Bronchus fibroblast of lung (primary cell): ENCODE data around the gene PCDHGB1. TPM values are rescaled to one million over a fixed set of nuclear protein-coding genes. Genes with fewer than 3 reads are reported as not detected.

Experiments
- total RNA-seq: library from RNA; depleted of rRNA; stranded (reverse); fragments of >200 nt; gene quantifications from 2 replicates; pipeline ENCODE4 v1.2.3, GENCODE V29; 2015

PCDHGB1 gene
- total RNA-seq, 1 donor from 2014 or later: 0.30 TPM

DNA sequence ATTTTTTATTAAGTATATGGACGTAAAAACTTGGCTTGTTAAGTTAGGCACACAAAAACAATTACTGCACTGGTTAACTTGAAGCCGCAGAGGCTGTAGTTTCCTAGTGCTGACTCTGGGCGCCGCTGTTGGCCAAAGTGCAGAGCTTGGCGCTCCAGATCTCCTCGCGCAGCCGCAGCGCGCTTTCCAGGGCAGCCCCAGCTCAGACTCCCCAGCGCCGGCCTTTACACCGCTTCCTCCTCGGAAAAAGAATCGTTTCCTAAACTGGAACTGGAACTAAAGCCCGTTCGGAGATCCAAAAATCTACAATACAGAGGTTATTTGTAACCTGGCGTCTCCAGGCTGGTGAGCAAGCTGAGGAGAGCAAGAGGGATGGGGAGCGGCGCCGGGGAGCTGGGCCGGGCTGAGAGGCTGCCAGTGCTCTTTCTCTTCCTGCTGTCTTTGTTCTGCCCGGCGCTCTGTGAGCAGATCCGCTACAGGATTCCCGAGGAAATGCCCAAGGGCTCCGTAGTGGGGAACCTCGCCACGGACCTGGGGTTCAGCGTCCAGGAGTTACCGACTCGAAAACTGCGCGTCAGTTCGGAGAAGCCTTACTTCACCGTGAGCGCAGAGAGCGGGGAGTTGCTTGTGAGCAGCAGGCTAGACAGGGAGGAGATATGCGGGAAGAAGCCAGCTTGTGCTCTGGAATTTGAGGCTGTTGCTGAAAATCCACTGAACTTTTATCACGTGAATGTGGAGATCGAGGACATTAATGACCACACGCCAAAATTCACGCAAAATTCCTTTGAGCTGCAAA, 48.1 kb downstream of the PCDHGB1 start, which contains the start of gene PCDHGB5:
Gene PCDHGB5, plus strand, starts transcription at position 192 of the 796 bp plus-strand sequence. Its CDS starts 181 bp downstream, at position 373.

Other genes starting within 250 kb of the PCDHGB1 start
- gene PCDHB3, start 249.6 kb upstream of the PCDHGB1 start, total RNA-seq: 0.15 and 0.17 TPM in 2 replicates
- gene PCDHB4, start 228.3 kb upstream of the PCDHGB1 start, total RNA-seq: not detected in 2 replicates
- 0.84 and 0.89 TPM in 2 replicates for gene PCDHB5, start 214.9 kb upstream of the PCDHGB1 start, total RNA-seq
- not detected in 2 replicates for gene PCDHB6, start 200.0 kb upstream of the PCDHGB1 start, total RNA-seq
- gene PCDHB7, start 177.5 kb upstream of the PCDHGB1 start, total RNA-seq: 0.15 and 0.17 TPM in 2 replicates
- not detected in 2 replicates for gene PCDHB8, start 172.3 kb upstream of the PCDHGB1 start, total RNA-seq
- gene PCDHB16, start 167.7 kb upstream of the PCDHGB1 start, total RNA-seq: under 0.01 TPM in 1 of 2 replicates, not detected in the other
- gene PCDHB9, start 162.9 kb upstream of the PCDHGB1 start, total RNA-seq: not detected in 2 replicates
- gene PCDHB10, start 157.7 kb upstream of the PCDHGB1 start, total RNA-seq: under 0.01 and 0.15 TPM in 2 replicates
- under 0.01 TPM in 2 replicates for gene PCDHB11, start 150.5 kb upstream of the PCDHGB1 start, total RNA-seq
- gene PCDHB12, start 141.4 kb upstream of the PCDHGB1 start, total RNA-seq: not detected in 2 replicates
- gene PCDHB13, start 136.2 kb upstream of the PCDHGB1 start, total RNA-seq: under 0.01 TPM in 2 replicates
- gene PCDHB14, start 126.8 kb upstream of the PCDHGB1 start, total RNA-seq: under 0.01 TPM in 1 of 2 replicates, not detected in the other
- gene PCDHB15, start 104.7 kb upstream of the PCDHGB1 start, total RNA-seq: 0.15 and 0.17 TPM in 2 replicates
- gene SLC25A2, start 46.0 kb upstream of the PCDHGB1 start, total RNA-seq: not detected in 2 replicates
- 31.8 and 38.5 TPM in 2 replicates for gene TAF7, start 29.3 kb upstream of the PCDHGB1 start, total RNA-seq
- gene PCDHGA1, start 19.6 kb upstream of the PCDHGB1 start, total RNA-seq: under 0.01 and 0.15 TPM in 2 replicates
- gene PCDHGA2, start 11.3 kb upstream of the PCDHGB1 start, total RNA-seq: 0.50 and 0.59 TPM in 2 replicates
- 0.15 and 0.34 TPM in 2 replicates for gene PCDHGA3, start 6.3 kb upstream of the PCDHGB1 start, total RNA-seq
- gene PCDHGA4, start 4.9 kb downstream of the PCDHGB1 start, total RNA-seq: 1.0 and 1.3 TPM in 2 replicates
- 0.50 and 0.59 TPM in 2 replicates for gene PCDHGB2, start 9.9 kb downstream of the PCDHGB1 start, total RNA-seq
- gene PCDHGA5, start 14.1 kb downstream of the PCDHGB1 start, total RNA-seq: 0.15 and 0.34 TPM in 2 replicates
- 0.45 and 0.50 TPM in 2 replicates for gene PCDHGB3, start 20.1 kb downstream of the PCDHGB1 start, total RNA-seq
- gene PCDHGA6, start 23.8 kb downstream of the PCDHGB1 start, total RNA-seq: 0.67 and 1.0 TPM in 2 replicates
- 0.50 and 0.89 TPM in 2 replicates for gene PCDHGA7, start 32.6 kb downstream of the PCDHGB1 start, total RNA-seq
- 4.0 and 4.4 TPM in 2 replicates for gene PCDHGB4, start 37.6 kb downstream of the PCDHGB1 start, total RNA-seq
- gene PCDHGA8, start 42.5 kb downstream of the PCDHGB1 start, total RNA-seq: 0.15 and 0.67 TPM in 2 replicates
- gene PCDHGB5, start 47.8 kb downstream of the PCDHGB1 start, total RNA-seq: 10.6 and 13.8 TPM in 2 replicates
- 1.7 and 1.9 TPM in 2 replicates for gene PCDHGA9, start 52.7 kb downstream of the PCDHGB1 start, total RNA-seq
- gene PCDHGB6, start 57.9 kb downstream of the PCDHGB1 start, total RNA-seq: 1.3 and 2.1 TPM in 2 replicates
- gene PCDHGA10, start 62.9 kb downstream of the PCDHGB1 start, total RNA-seq: 4.9 and 5.2 TPM in 2 replicates
- gene PCDHGB7, start 67.6 kb downstream of the PCDHGB1 start, total RNA-seq: 6.1 and 7.2 TPM in 2 replicates
- 10.9 and 11.6 TPM in 2 replicates for gene PCDHGA11, start 71.0 kb downstream of the PCDHGB1 start, total RNA-seq
- 7.7 and 8.4 TPM in 2 replicates for gene PCDHGA12, start 80.4 kb downstream of the PCDHGB1 start, total RNA-seq
- gene PCDHGC3, start 125.9 kb downstream of the PCDHGB1 start, total RNA-seq: 39.3 and 42.2 TPM in 2 replicates
- gene PCDHGC4, start 134.9 kb downstream of the PCDHGB1 start, total RNA-seq: 0.17 and 0.30 TPM in 2 replicates
- gene PCDHGC5, start 139.0 kb downstream of the PCDHGB1 start, total RNA-seq: 0.17 and 0.30 TPM in 2 replicates